HL-60 (cell line): ENCODE results near the gene AMER2.
"Not testable (repeated sequence)": the region's sequence is repeated elsewhere in the genome, so short reads cannot be mapped to it uniquely, and the experiment has no call there.

Experiments
- DNase-seq, 2 experiments: peaks; one replicate each; pipeline ENCODE4 v3.0.0-alpha.2; 2010 to 2020; ENCODE audit warnings: low read depth in 1 of 2, low spot score in 1 of 2
- H3K27ac ChIP-seq: fragments of 250-450 bp; sonication (Bioruptor Pico); replicated peaks from 2 replicates; pipeline ENCODE4 v1.5.1; 2020; ENCODE audit warnings: mild to moderate bottlenecking, moderate library complexity
- H3K27me3 ChIP-seq: fragments of 250-450 bp; sonication (Bioruptor Pico); 2 replicates; pipeline ENCODE4 v1.5.1; 2021; ENCODE audit warnings: mild to moderate bottlenecking, moderate library complexity; ENCODE audit not compliant: insufficient read depth, poor library complexity, severe bottlenecking
- H3K4me3 ChIP-seq: replicated peaks from 2 replicates; pipeline ENCODE4 v1.5.1; 2011; ENCODE audit warnings: mild to moderate bottlenecking, control low read depth, low read length; ENCODE audit not compliant: insufficient read depth
- CTCF ChIP-seq: IDR thresholded peaks from one replicate; pipeline ENCODE4 v1.5.1; 2011; ENCODE audit warnings: low read length, control low read depth, inconsistent platforms; ENCODE audit not compliant: insufficient read depth
- GABPA ChIP-seq: IDR thresholded peaks from 2 replicates; pipeline ENCODE4 v1.6.1; 2012; ENCODE audit warnings: low read depth
- POLR2AphosphoS5 ChIP-seq: IDR thresholded peaks from 2 replicates; pipeline ENCODE4 v1.6.1; 2012; ENCODE audit warnings: low read depth
- SPI1 ChIP-seq: IDR thresholded peaks from 2 replicates; pipeline ENCODE4 v1.6.1; 2012; ENCODE audit warnings: low read depth, mild to moderate bottlenecking, borderline replicate concordance
- TF ChIP-seq, protein P1 (sequence below): IDR thresholded peaks from 2 replicates; pipeline ENCODE4 v1.6.1; 2012; ENCODE audit warnings: low read depth; ENCODE audit not compliant: insufficient replicate concordance

AMER2 gene

DNA sequence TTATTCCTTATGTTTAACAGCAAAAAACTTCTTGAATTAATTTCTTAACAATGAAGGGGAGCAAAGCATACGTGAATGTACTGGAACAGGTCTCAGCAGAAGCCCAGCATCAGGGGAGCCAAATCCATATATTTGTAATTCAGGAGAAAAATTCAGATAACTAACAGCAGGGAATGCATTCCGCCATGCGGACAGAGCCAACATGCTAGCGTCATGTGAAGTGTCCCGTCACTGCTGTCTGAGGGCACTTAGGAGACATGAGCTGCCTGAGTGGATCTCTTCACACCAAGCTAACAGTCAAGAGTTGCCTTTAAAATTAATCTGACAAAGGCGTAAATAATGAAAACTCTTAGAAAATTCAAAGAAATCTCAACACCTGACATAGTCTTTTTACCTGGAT, 6.4 kb downstream of the AMER2 start:
- H3K27me3 ChIP-seq, result peaks cover 34% of the 10 kb centered on the region
- DNase-seq, result no peak
- no peak overlapping the region for H3K27ac ChIP-seq
- no peak overlapping the region for H3K4me3 ChIP-seq
- TF ChIP-seq, protein P1, sequence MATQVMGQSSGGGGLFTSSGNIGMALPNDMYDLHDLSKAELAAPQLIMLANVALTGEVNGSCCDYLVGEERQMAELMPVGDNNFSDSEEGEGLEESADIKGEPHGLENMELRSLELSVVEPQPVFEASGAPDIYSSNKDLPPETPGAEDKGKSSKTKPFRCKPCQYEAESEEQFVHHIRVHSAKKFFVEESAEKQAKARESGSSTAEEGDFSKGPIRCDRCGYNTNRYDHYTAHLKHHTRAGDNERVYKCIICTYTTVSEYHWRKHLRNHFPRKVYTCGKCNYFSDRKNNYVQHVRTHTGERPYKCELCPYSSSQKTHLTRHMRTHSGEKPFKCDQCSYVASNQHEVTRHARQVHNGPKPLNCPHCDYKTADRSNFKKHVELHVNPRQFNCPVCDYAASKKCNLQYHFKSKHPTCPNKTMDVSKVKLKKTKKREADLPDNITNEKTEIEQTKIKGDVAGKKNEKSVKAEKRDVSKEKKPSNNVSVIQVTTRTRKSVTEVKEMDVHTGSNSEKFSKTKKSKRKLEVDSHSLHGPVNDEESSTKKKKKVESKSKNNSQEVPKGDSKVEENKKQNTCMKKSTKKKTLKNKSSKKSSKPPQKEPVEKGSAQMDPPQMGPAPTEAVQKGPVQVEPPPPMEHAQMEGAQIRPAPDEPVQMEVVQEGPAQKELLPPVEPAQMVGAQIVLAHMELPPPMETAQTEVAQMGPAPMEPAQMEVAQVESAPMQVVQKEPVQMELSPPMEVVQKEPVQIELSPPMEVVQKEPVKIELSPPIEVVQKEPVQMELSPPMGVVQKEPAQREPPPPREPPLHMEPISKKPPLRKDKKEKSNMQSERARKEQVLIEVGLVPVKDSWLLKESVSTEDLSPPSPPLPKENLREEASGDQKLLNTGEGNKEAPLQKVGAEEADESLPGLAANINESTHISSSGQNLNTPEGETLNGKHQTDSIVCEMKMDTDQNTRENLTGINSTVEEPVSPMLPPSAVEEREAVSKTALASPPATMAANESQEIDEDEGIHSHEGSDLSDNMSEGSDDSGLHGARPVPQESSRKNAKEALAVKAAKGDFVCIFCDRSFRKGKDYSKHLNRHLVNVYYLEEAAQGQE, result no peak
- TF ChIP-seq CTCF (no peak), POLR2AphosphoS5 (no peak), GABPA (no peak), SPI1 (no peak)

GRCh38 chr13:25165163-25165562, 6.9 kb downstream of the AMER2 start:
- not testable (repeated sequence) for DNase-seq, H3K27ac ChIP-seq, H3K4me3 ChIP-seq
- peaks cover 31% of the 10 kb centered on the region for H3K27me3 ChIP-seq

DNA sequence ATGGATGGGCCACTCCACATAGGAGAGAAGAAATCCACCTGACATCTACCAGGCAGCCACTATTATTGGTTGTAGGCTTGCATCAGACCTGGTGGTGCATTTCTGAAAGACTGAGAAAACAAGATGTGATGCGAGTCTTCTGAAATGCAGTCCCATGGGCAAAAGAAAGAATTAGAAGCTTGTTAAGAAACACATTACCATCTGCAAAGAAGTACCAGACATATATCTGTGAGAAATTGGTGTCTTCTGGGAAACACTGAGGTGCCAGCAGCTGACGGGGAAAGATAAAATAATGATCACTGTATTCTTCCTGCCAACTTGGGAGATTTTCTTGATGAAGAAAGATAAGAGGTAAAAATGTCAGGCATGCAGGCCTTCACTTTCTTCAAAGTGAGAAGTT, 14.4 kb downstream of the AMER2 start:
- Histone ChIP-seq H3K27me3 (no peaks in the 10 kb centered on the region), H3K4me3 (no peak overlapping the region), H3K27ac (no peak overlapping the region)
- TF ChIP-seq CTCF, result no peak
- TF ChIP-seq, protein P1, result no peak
- no peak for TF ChIP-seq POLR2AphosphoS5
- TF ChIP-seq SPI1, result no peak
- TF ChIP-seq GABPA, result no peak
- DNase-seq, result no peak

- Histone ChIP-seq H3K4me3 (no peak overlapping the region), H3K27me3 (peaks cover 8% of the 10 kb centered on the region), H3K27ac (no peak overlapping the region)
- TF ChIP-seq SPI1 (no peak), POLR2AphosphoS5 (no peak), CTCF (no peak), GABPA (no peak)
- TF ChIP-seq, protein P1, result no peak
- no peak for DNase-seq
Observed at GRCh38 chr13:25153736-25154135, 18.4 kb downstream of the AMER2 start.
